Activated CD8-positive, alpha-beta T cell treated with anti-CD3 and anti-CD28 coated beads for 36 hours (primary cell): Measurements from ENCODE around the gene GLIPR2. TPM values are rescaled to one million over a fixed set of nuclear protein-coding genes. Genes with fewer than 3 reads are reported as not detected.

Experiments used
- ATAC-seq: fragments of 200-7000 bp; cut with Tn5 transposase; one replicate; pipeline ENCODE4 v1.10.0; 2021; ENCODE audit warnings: mild to moderate bottlenecking, moderate library complexity
- CTCF ChIA-PET: fragments of 350-600 bp; sonication (Branson Sonifier 250); formaldehyde crosslinking; loops from one replicate; lab custom pipeline; 2021; ENCODE audit warnings: antibody characterized with exemption; lab: Charles Lee
- POLR2A ChIA-PET: fragments of 350-600 bp; sonication (Branson Sonifier 250); formaldehyde crosslinking; loops from one replicate; lab custom pipeline; 2021; ENCODE audit warnings: antibody characterized with exemption; lab: Charles Lee
- DNase-seq: peaks from one replicate; pipeline ENCODE4 v3.0.0-alpha.2; 2020
- H3K27ac Mint-ChIP-seq: one replicate; pipeline ENCODE4 v1.8.0; 2021; ENCODE audit warnings: mild to moderate bottlenecking, mixed read lengths
- H3K27me3 Mint-ChIP-seq: one replicate; pipeline ENCODE4 v1.8.0; 2021; ENCODE audit warnings: mixed read lengths
- H3K36me3 Mint-ChIP-seq: one replicate; pipeline ENCODE4 v1.8.0; 2021; ENCODE audit warnings: low read depth, mixed read lengths
- H3K4me1 Mint-ChIP-seq: one replicate; pipeline ENCODE4 v1.8.0; 2021; ENCODE audit warnings: low read depth, mixed read lengths
- H3K4me3 Mint-ChIP-seq: one replicate; pipeline ENCODE4 v1.8.0; 2021; ENCODE audit warnings: mild to moderate bottlenecking, moderate library complexity, mixed read lengths
- H3K9me3 Mint-ChIP-seq: one replicate; pipeline ENCODE4 v1.8.0; 2021; ENCODE audit warnings: mixed read lengths
- intact Hi-C: fragments of 100-400 bp; cut with micrococcal nuclease; formaldehyde crosslinking; loops from one replicate; pipeline ENCODE4 v1.10.0; 2022
- total RNA-seq, 2 experiments: library from RNA; stranded (reverse); gene quantifications; one replicate each; pipeline ENCODE4 v1.2.3, GENCODE V29; 2021
- TF ChIP-seq, protein P1 (sequence below): fragments of 200-600 bp; IDR thresholded peaks from one replicate; pipeline ENCODE4 v1.8.0; 2022; ENCODE audit warnings: antibody characterized with exemption, mild to moderate bottlenecking

The GLIPR2 gene
- total RNA-seq, 2 experiments from 2014 or later: 12.2 to 13.6 TPM

DNA sequence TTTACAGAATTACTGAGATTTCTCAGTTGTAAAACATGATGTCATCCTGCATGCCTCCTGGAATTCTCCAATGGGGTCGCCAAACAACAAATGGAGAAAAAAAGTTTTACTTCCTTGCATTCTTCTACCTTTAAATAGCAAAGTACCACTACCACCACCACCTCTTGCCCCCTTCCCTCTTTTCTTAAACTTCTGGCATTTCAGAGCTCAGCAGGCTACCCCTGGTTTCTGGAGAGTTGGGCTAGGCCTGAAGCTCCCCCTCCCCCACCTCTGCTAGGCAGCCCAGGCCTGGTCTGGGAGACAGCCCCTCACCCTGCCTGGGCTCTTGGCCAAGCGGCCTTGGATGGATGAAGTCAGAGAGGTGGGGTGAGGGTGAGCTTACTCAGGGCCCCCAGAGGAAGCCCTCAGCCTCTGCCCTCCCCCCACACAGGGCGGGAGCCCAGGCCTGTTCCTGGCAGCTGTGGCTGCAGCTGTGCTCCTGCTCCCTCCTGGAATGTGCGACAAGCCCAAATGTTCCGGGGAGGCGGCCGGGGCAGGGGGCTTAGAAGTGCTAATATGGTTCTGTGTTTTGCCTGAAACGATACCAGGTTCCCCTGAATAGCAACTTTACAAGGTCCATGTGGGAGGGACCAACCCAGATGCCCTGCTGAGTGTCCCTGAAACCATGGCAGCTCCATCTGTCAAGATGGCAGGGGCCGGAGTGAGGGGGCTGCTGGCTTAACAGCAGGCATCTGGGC is 26.7 kb downstream of the GLIPR2 start:
- H3K36me3 Mint-ChIP-seq: peaks cover 3% of the 10 kb centered on the region
- ATAC-seq: no peak
- H3K4me1 Mint-ChIP-seq: peaks cover 8% of the 10 kb centered on the region
- no peak for DNase-seq
- ChIA-PET CTCF (interaction anchor here (0.8 to 10.1 kb wide), 8 partner anchors 8 to 155 kb away, joined by 3 to 330 read pairs (median 8); partner anchors contain the start of genes CLTA and GLIPR2), POLR2A (interaction anchor here (0.9 to 1.6 kb wide), 3 partner anchors 12 to 53 kb away, joined by 3 to 4 read pairs (median 3); no protein-coding TSS in a partner anchor)
- intact Hi-C loops: no loop called here
- no peak overlapping the region for H3K4me3 Mint-ChIP-seq
- TF ChIP-seq, protein P1, sequence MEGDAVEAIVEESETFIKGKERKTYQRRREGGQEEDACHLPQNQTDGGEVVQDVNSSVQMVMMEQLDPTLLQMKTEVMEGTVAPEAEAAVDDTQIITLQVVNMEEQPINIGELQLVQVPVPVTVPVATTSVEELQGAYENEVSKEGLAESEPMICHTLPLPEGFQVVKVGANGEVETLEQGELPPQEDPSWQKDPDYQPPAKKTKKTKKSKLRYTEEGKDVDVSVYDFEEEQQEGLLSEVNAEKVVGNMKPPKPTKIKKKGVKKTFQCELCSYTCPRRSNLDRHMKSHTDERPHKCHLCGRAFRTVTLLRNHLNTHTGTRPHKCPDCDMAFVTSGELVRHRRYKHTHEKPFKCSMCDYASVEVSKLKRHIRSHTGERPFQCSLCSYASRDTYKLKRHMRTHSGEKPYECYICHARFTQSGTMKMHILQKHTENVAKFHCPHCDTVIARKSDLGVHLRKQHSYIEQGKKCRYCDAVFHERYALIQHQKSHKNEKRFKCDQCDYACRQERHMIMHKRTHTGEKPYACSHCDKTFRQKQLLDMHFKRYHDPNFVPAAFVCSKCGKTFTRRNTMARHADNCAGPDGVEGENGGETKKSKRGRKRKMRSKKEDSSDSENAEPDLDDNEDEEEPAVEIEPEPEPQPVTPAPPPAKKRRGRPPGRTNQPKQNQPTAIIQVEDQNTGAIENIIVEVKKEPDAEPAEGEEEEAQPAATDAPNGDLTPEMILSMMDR: no peak
- H3K27me3 Mint-ChIP-seq: no peaks in the 10 kb centered on the region
- H3K27ac Mint-ChIP-seq: no peak overlapping the region
- no peaks in the 10 kb centered on the region for H3K9me3 Mint-ChIP-seq

DNA sequence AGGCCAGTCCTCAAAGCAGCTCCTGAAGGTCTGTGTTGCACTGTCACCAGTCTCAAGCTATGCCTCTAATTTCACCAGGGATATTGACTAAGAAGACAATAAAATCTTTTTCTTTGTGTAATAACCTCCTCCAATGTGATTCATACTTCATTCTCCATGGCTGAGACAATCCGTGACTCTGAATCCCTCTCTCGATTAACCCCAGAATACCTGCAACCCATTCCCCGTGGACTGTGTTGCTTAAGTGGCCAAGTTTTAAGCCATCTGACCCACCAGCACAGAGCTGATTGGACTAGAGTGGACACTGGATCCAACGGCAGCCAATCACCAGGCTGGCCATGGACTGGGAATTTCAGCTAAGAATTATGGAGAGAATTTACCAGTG is 27.2 kb downstream of the GLIPR2 start:
- ChIA-PET POLR2A (interaction anchor here (1.1 to 1.6 kb wide), 3 partner anchors 28 to 62 kb away, joined by 3 to 4 read pairs (median 4); no protein-coding TSS in a partner anchor), CTCF (interaction anchor here (0.8 to 10.1 kb wide), 9 partner anchors 9 to 155 kb away, joined by 3 to 330 read pairs (median 6); partner anchors contain the start of genes CLTA and GLIPR2)
- no peak for DNase-seq
- intact Hi-C loops: no loop called here
- H3K4me1 Mint-ChIP-seq: peaks cover 6% of the 10 kb centered on the region
- H3K9me3 Mint-ChIP-seq: no peaks in the 10 kb centered on the region
- H3K27me3 Mint-ChIP-seq: no peaks in the 10 kb centered on the region
- H3K4me3 Mint-ChIP-seq: no peak overlapping the region
- no peaks in the 10 kb centered on the region for H3K36me3 Mint-ChIP-seq
- no peak for ATAC-seq
- no peak overlapping the region for H3K27ac Mint-ChIP-seq
- TF ChIP-seq, protein P1: no peak

DNA sequence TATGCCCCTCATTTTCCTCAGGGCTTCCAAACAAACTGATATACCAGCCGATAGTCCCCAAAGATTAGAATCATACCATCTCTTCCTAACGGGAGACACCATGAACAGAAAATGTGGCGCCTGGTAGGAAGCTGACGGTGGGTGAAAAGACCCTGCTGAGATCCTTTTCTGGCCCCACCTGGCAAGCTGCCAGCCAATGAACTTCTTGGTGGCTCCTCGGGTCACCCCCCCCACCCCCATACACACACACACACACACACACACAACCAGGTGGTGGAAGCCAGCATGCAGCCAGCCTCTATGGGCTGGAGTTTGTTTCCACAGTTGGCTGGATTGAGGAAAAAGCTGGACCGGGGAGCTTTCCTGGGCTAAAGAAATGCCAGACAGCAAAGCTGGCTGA is 27.8 kb downstream of the GLIPR2 start:
- CTCF ChIA-PET: interaction anchor here (0.8 to 10.1 kb wide), 10 partner anchors 10 to 156 kb away, joined by 3 to 330 read pairs (median 8); partner anchors contain the start of genes CLTA and GLIPR2
- no peak for ATAC-seq
- intact Hi-C loops: no loop called here
- DNase-seq: no peak
- POLR2A ChIA-PET: interaction anchor here (0.7 to 1.6 kb wide), 5 partner anchors 10 to 63 kb away, joined by 3 to 4 read pairs (median 3); partner anchors contain the start of gene CLTA
- Mint-ChIP-seq H3K4me1 (peaks cover 6% of the 10 kb centered on the region), H3K36me3 (no peaks in the 10 kb centered on the region), H3K4me3 (no peak overlapping the region), H3K27me3 (no peaks in the 10 kb centered on the region), H3K9me3 (no peaks in the 10 kb centered on the region), H3K27ac (no peak overlapping the region)
- TF ChIP-seq, protein P1: no peak

DNA sequence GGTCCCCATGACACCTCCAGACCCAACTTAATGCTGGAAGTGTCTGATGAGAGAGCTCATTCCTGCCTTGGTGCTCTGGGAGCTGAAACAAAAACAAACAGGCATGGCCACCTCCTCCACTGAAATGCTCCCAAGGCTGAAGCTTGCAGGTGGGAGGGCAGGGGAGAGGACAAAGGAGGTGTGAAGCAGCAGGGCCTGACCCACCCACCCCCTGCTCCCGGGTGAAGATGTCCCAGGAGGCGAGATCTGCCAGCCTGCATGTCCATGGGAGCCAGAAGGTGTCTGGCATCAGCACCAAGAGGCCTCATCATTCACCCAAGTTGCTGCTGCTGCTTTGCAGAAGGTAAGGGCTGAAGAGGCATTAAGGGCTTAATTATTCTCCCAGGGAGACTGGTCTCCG is 28.5 kb downstream of the GLIPR2 start:
- ATAC-seq (no peak), DNase-seq (no peak)
- TF ChIP-seq, protein P1: no peak
- no peaks in the 10 kb centered on the region for H3K36me3 Mint-ChIP-seq
- no peaks in the 10 kb centered on the region for H3K27me3 Mint-ChIP-seq
- H3K4me3 Mint-ChIP-seq: no peak overlapping the region
- CTCF ChIA-PET: interaction anchor here (1.1 to 10.1 kb wide), 10 partner anchors 10 to 142 kb away, joined by 3 to 330 read pairs (median 10); partner anchors contain the start of gene CLTA
- intact Hi-C loops: no loop called here
- POLR2A ChIA-PET: interaction anchor here (0.7 to 2.2 kb wide), 5 partner anchors 10 to 63 kb away, joined by 3 to 7 read pairs (median 3); partner anchors contain the start of gene CLTA
- H3K9me3 Mint-ChIP-seq: no peaks in the 10 kb centered on the region
- no peak overlapping the region for H3K27ac Mint-ChIP-seq
- H3K4me1 Mint-ChIP-seq: peaks cover 6% of the 10 kb centered on the region

DNA sequence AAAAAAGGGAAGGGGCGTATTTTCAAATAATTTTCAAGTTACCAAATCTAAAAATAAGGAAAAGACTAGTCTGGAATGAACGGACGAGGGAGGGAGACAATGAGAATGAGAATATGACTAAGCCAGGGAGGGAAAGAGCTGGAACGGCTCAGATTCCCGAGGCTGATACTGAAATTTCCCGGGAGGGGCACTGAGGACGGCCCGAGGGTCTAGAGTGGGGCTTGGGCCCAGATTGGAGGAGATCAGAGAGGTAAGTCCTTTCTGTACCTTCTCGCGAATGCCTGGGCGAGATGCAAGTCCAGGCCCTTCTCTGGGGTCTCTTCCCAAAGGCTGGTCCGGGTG is 29.3 kb downstream of the GLIPR2 start:
- CTCF ChIA-PET: interaction anchor here (0.6 to 10.1 kb wide), 19 partner anchors 10 to 166 kb away, joined by 3 to 330 read pairs (median 9); partner anchors contain the start of gene GLIPR2
- ATAC-seq (no peak), DNase-seq (no peak)
- Mint-ChIP-seq H3K27ac (no peak overlapping the region), H3K27me3 (no peaks in the 10 kb centered on the region), H3K4me3 (peak overlapping the region; percentile 70), H3K9me3 (no peaks in the 10 kb centered on the region), H3K4me1 (peaks cover 3% of the 10 kb centered on the region), H3K36me3 (no peaks in the 10 kb centered on the region)
- TF ChIP-seq, protein P1: no peak
- intact Hi-C loops: loop anchor here (1.0 kb wide), 1 partner anchor 62 kb away; no protein-coding TSS in a partner anchor
- POLR2A ChIA-PET: interaction anchor here (1.6 to 2.2 kb wide), 2 partner anchors 17 to 29 kb away, joined by 3 to 7 read pairs; partner anchors contain the start of gene GLIPR2
